Measurements from ENCODE around the gene SOX10. TPM values are rescaled to one million over a fixed set of nuclear protein-coding genes. Genes with fewer than 3 reads are reported as not detected.

Gene SOX10
- total and polyA plus RNA-seq, 2 of the 4 experiments (the other 2 are of a cell fraction), result not detected

DNA sequence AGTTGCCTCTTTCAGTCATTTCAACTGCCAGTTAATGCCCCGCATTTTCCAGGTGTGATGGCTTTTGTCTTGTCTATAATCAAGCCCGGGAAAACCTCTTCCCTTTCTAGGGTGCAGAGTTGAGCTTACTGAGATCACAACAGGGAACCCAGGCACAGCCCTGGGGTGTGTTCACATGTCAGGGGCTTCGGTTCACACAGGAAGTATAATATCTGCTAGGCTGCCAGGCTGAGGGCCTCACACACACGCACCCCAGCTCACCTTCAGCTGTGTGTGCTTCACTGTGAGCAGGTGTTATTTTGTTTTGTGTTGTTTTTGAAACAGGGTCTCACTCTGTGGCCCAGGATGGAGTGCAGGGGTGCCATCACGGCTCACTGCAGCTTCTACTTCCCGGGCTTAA is 9.7 kb upstream of the SOX10 start:
- in situ Hi-C loops (cut with MboI; ENCODE audit: low sequenced_read_pairs), result no loop called here
- no peak overlapping the region for H3K23ac ChIP-seq (ENCODE audit: low read depth, low read length)
- no peak overlapping the region for H4K8ac ChIP-seq (ENCODE audit: low read depth in 2 of 2, low read length in 2 of 2)
- H3K4ac ChIP-seq (ENCODE audit: low read depth, low read length), result no peak overlapping the region
- intact Hi-C loops (cut with micrococcal nuclease), result no loop called here
- no peaks in the 10 kb centered on the region for H3K36me3 ChIP-seq (ENCODE audit: control insufficient read depth, insufficient read depth, low read length)
- ATAC-seq (ENCODE audit: low read depth) (no peak), DNase-seq (no peak)
- no peak overlapping the region for H2BK15ac ChIP-seq (ENCODE audit: low read depth, low read length)
- H3K4me3 ChIP-seq (ENCODE audit: insufficient read depth, low read depth, low read length), result no peak overlapping the region
- no peak overlapping the region for H2AFZ ChIP-seq (replicated peaks; ENCODE audit: low read length, poor library complexity)
- H3K4me1 ChIP-seq (ENCODE audit: control insufficient read depth, insufficient read depth, low read length), result no peaks in the 10 kb centered on the region
- H3K9me3 ChIP-seq (ENCODE audit: control insufficient read depth, insufficient read depth, low read length), result no peaks in the 10 kb centered on the region
- BruUV-seq (replicated peaks), result no TSS peak
- no peak overlapping the region for H2BK5ac ChIP-seq (ENCODE audit: low read depth, low read length, poor library complexity, severe bottlenecking)
- H2AK5ac ChIP-seq (ENCODE audit: low read depth, low read length), result no peak overlapping the region
- no peak overlapping the region for H3K4me2 ChIP-seq (ENCODE audit: low read depth, low read length)
- H3K9me1 ChIP-seq (ENCODE audit: insufficient read depth, low read length), result peaks cover 8% of the 10 kb centered on the region; the same call in 1 of the 2 replicates
- no peak overlapping the region for H2BK120ac ChIP-seq (ENCODE audit: low read depth, low read length)
- H3K18ac ChIP-seq (ENCODE audit: low read depth, low read length), result no peak overlapping the region
- H3K9ac ChIP-seq (ENCODE audit: low read depth, low read length), result no peak overlapping the region
- no peak for TF ChIP-seq BHLHE40 (IDR thresholded peaks at IDR 0.05; ENCODE audit: low read depth, low read length)
- no peaks in the 10 kb centered on the region for H3K79me1 ChIP-seq (ENCODE audit: low read depth in 1 of 2, low read length in 2 of 2)
- 75% methylated on average over 2 of the region's 6 CpGs; no CpG with 5 or more reads in 1 of the 2 experiments for WGBS, 2 experiments (ENCODE audit: extremely low coverage in 2 of 2, insufficient read length in 1 of 2)
- POLR2A ChIA-PET (ENCODE audit: unreplicated experiment), result no interaction called here
- no peak overlapping the region for H2AK9ac ChIP-seq (replicated peaks; ENCODE audit: low read depth, low read length, poor library complexity)
- peaks cover 11% of the 10 kb centered on the region; the same call in 1 of the 2 replicates for H3K27me3 ChIP-seq (ENCODE audit: control insufficient read depth, insufficient read depth, low read length)
- H2BK20ac ChIP-seq (ENCODE audit: low read depth, low read length), result no peak overlapping the region
- dilution Hi-C loops (cut with HindIII; ENCODE audit: low sequenced_read_pairs, unreplicated experiment), result no loop called here
- H3K14ac ChIP-seq (replicated peaks; ENCODE audit: low read depth, low read length), result no peak overlapping the region
- CTCF ChIA-PET, result no interaction called here
- no peak overlapping the region for H4K91ac ChIP-seq (ENCODE audit: insufficient read depth, low read depth, low read length)
- H3K56ac ChIP-seq (ENCODE audit: extremely low read depth, insufficient read depth, low read length), result no peak overlapping the region
- H3K27ac ChIP-seq (ENCODE audit: insufficient read depth, low read length), result no peak overlapping the region
- H4K5ac ChIP-seq (ENCODE audit: low read depth, low read length), result no peak overlapping the region
- no peaks in the 10 kb centered on the region for H4K20me1 ChIP-seq (ENCODE audit: insufficient read depth, low read length)
